Measurements from ENCODE around the gene HIP1.
"Not testable (repeated sequence)": the region's sequence is repeated elsewhere in the genome, so short reads cannot be mapped to it uniquely, and the experiment has no call there.

Gene HIP1

GRCh38 chr7:75573477-75574019, 165.2 kb downstream of the HIP1 start:
- DNase-seq (ENCODE audit: low read depth in 2 of 2) = no peak

GRCh38 chr7:75572814-75573213, 165.9 kb downstream of the HIP1 start:
- DNase-seq (ENCODE audit: low read depth in 2 of 2) = no peak

- DNase-seq (ENCODE audit: low read depth in 2 of 2) = no peak
Observed at GRCh38 chr7:75572396-75572795, 166.3 kb downstream of the HIP1 start.

- no peak for DNase-seq (ENCODE audit: low read depth in 2 of 2)
Observed at GRCh38 chr7:75571209-75571608, 167.5 kb downstream of the HIP1 start.

- not testable (repeated sequence) for DNase-seq (ENCODE audit: low read depth in 2 of 2)
Observed at GRCh38 chr7:75569629-75570282, 169.0 kb downstream of the HIP1 start.

GRCh38 chr7:75567948-75568595, 170.7 kb downstream of the HIP1 start:
- no peak for DNase-seq (ENCODE audit: low read depth in 2 of 2)

GRCh38 chr7:75565132-75565837, 173.5 kb downstream of the HIP1 start:
- no peak for DNase-seq (ENCODE audit: low read depth in 2 of 2)

- no peak for DNase-seq (ENCODE audit: low read depth in 2 of 2)
Observed at GRCh38 chr7:75563171-75563570, 175.6 kb downstream of the HIP1 start.

GRCh38 chr7:75559976-75560365, 178.8 kb downstream of the HIP1 start:
- no peak for DNase-seq (ENCODE audit: low read depth in 2 of 2)

- no peak for DNase-seq (ENCODE audit: low read depth in 2 of 2)
Observed at GRCh38 chr7:75559355-75559975, 179.3 kb downstream of the HIP1 start.

GRCh38 chr7:75556835-75557234, 181.9 kb downstream of the HIP1 start:
- not testable (repeated sequence) for DNase-seq (ENCODE audit: low read depth in 2 of 2)

GRCh38 chr7:75555736-75556135, 183.0 kb downstream of the HIP1 start:
- no peak for DNase-seq (ENCODE audit: low read depth in 2 of 2)

- DNase-seq (ENCODE audit: low read depth in 2 of 2) = no peak
Observed at GRCh38 chr7:75546237-75547015, 192.3 kb downstream of the HIP1 start.

GRCh38 chr7:75537731-75538130, 201.0 kb downstream of the HIP1 start:
- no peak for DNase-seq (ENCODE audit: low read depth in 2 of 2)

GRCh38 chr7:75536940-75537538, 201.7 kb downstream of the HIP1 start:
- no peak for DNase-seq (ENCODE audit: low read depth in 2 of 2)

- DNase-seq (ENCODE audit: low read depth in 2 of 2) = no peak
Observed at GRCh38 chr7:75536491-75536890, 202.2 kb downstream of the HIP1 start.

- DNase-seq (ENCODE audit: low read depth in 2 of 2) = no peak
Observed at GRCh38 chr7:75534727-75535307, 203.9 kb downstream of the HIP1 start.

- DNase-seq (ENCODE audit: low read depth in 2 of 2) = no peak
Observed at GRCh38 chr7:75533926-75534325, 204.8 kb downstream of the HIP1 start.

GRCh38 chr7:75532639-75533038, 206.1 kb downstream of the HIP1 start:
- DNase-seq (ENCODE audit: low read depth in 2 of 2) = no peak

- no peak for DNase-seq (ENCODE audit: low read depth in 2 of 2)
Observed at GRCh38 chr7:75531359-75531821, 207.4 kb downstream of the HIP1 start.

Measured in stimulated activated CD4-positive, alpha-beta T cell treated with anti-CD3 and anti-CD28 coated beads, Interleukin-1b, Interleukin-23, amount 100 ng/mL, for 1 hour (primary cell).